Lung (tissue), 12 donors: ENCODE measurements around the gene SHH. TPM values are rescaled to one million over a fixed set of nuclear protein-coding genes. Genes with fewer than 3 reads are reported as not detected.

Source experiments
- ATAC-seq: fragments of 200-7000 bp; cut with Tn5 transposase; one replicate; pipeline ENCODE4 v1.9.1; 2020; ENCODE audit warnings: moderate number of reproducible peaks; ENCODE audit not compliant: insufficient read depth, low FRiP score
- DNase-seq, 3 donors: peaks; one replicate each; pipeline ENCODE4 v3.0.0-alpha.2; 2013 to 2017
- H3K27ac ChIP-seq, 2 donors: one replicate each; pipeline ENCODE4 v1.5.1; 2013; ENCODE audit warnings: mild to moderate bottlenecking in 2 of 2, moderate library complexity in 2 of 2, control low read depth in 1 of 2, inconsistent platforms in 1 of 2, low read depth in 1 of 2, low read length in 1 of 2
- H3K27me3 ChIP-seq, 3 donors: one replicate each; pipeline ENCODE4 v1.5.1; 2013; ENCODE audit warnings: low read length in 2 of 3; ENCODE audit not compliant: control insufficient read depth in 3 of 3, insufficient read depth in 3 of 3
- H3K36me3 ChIP-seq, 4 donors: one replicate each; pipeline ENCODE4 v1.5.1; 2013; ENCODE audit warnings: low read length in 4 of 4, mild to moderate bottlenecking in 1 of 4, moderate library complexity in 1 of 4; ENCODE audit not compliant: control insufficient read depth in 4 of 4, insufficient read depth in 4 of 4
- H3K4me1 ChIP-seq, 5 donors: one replicate each; pipeline ENCODE4 v1.5.1; 2013; ENCODE audit warnings: low read length in 5 of 5, mild to moderate bottlenecking in 2 of 5, moderate library complexity in 1 of 5; ENCODE audit not compliant: control insufficient read depth in 5 of 5, insufficient read depth in 5 of 5
- H3K4me3 ChIP-seq: one replicate; pipeline ENCODE4 v1.5.1; 2013; ENCODE audit warnings: mild to moderate bottlenecking, control low read depth, moderate library complexity
- H3K9ac ChIP-seq, 2 donors: one replicate each; pipeline ENCODE4 v1.5.1; 2013; ENCODE audit warnings: low read length in 2 of 2, control low read depth in 1 of 2; ENCODE audit not compliant: insufficient read depth in 1 of 2
- H3K9me3 ChIP-seq, 4 donors: one replicate each; pipeline ENCODE4 v1.5.1; 2013; ENCODE audit warnings: low read length in 3 of 4, mild to moderate bottlenecking in 1 of 4, moderate library complexity in 1 of 4; ENCODE audit not compliant: control insufficient read depth in 4 of 4, insufficient read depth in 3 of 4
- CTCF ChIP-seq: IDR thresholded peaks from 2 replicates; pipeline ENCODE4 v1.5.1; 2012; ENCODE audit warnings: mild to moderate bottlenecking; ENCODE audit errors: control extremely low read depth, extremely low read depth
- WGBS, 2 donors: extraction: QIAGEN DNeasy Blood & Tissue Kit; methylation state at CpG; one replicate each; pipeline ENCODE4 v1.1.7; 2013; 5-methylcytosine and 5-hydroxymethylcytosine counted together
- polyA plus RNA-seq, 2 donors: library from polyadenylated mRNA; stranded (reverse); fragments of 200-250 nt; gene quantifications; one replicate each; pipeline ENCODE4 v1.2.1, GENCODE V29; 2013
- total RNA-seq, 2 donors: library from RNA; depleted of rRNA in 1 of 2; stranded (reverse); fragments of >200 nt in 1 of 2; gene quantifications; one replicate each; pipeline ENCODE4 v1.2.1, GENCODE V29; 2014 to 2021
- donor health status: control.
- donor health status: control.
- donor health status: Bipolar disorder and iron deficiency.
- donor health status: healthy.
- donor health status: DM: yes; HTN: yes; CAD: no.

SHH gene
- total and polyA plus RNA-seq, 4 donors, result 1.5 to 9.3 (median 4.4) TPM

GRCh38 chr7:155762036-155762435 is 50.2 kb downstream of the SHH start:
- H3K9me3 ChIP-seq, result no peaks in the 10 kb centered on the region
- DNase-seq, result no peak
- no peaks in the 10 kb centered on the region for H3K27me3 ChIP-seq
- peak overlapping the region in 1 of 2 donors; percentile 37 for H3K27ac ChIP-seq
- no peak overlapping the region for H3K4me3 ChIP-seq
- TF ChIP-seq CTCF, result no peak
- H3K36me3 ChIP-seq, result peaks cover 12 to 22% (median 19%) of the 10 kb centered on the region in 4 donors
- no peak overlapping the region for H3K9ac ChIP-seq
- ATAC-seq, result no peak
- H3K4me1 ChIP-seq, result peaks cover 2 to 27% (median 12%) of the 10 kb centered on the region in 5 donors
- WGBS, 2 donors, result 90 to 91% methylated on average over 4 of the region's 4 CpGs

GRCh38 chr7:155761162-155761561 is 51.1 kb downstream of the SHH start:
- peaks cover 0 to 27% (median 12%) of the 10 kb centered on the region in 5 donors for H3K4me1 ChIP-seq
- ATAC-seq (no peak), DNase-seq (no peak)
- no peak for TF ChIP-seq CTCF
- no peak overlapping the region for H3K27ac ChIP-seq
- H3K9me3 ChIP-seq, result no peaks in the 10 kb centered on the region
- no peaks in the 10 kb centered on the region for H3K27me3 ChIP-seq
- H3K9ac ChIP-seq, result no peak overlapping the region
- no peak overlapping the region for H3K4me3 ChIP-seq
- peaks cover 8 to 20% (median 17%) of the 10 kb centered on the region in 4 donors for H3K36me3 ChIP-seq
- 73 to 86% methylated on average over 5 of the region's 5 CpGs for WGBS, 2 donors

GRCh38 chr7:155759740-155760430 is 52.4 kb downstream of the SHH start:
- no peak overlapping the region for H3K4me3 ChIP-seq
- H3K9ac ChIP-seq, result no peak overlapping the region
- peaks cover 0 to 12% (median 9%) of the 10 kb centered on the region in 4 donors for H3K36me3 ChIP-seq
- no peaks in the 10 kb centered on the region for H3K27me3 ChIP-seq
- no peak overlapping the region for H3K27ac ChIP-seq
- no peaks in the 10 kb centered on the region for H3K9me3 ChIP-seq
- 83 to 85% methylated on average over 9 of the region's 9 CpGs for WGBS, 2 donors
- DNase-seq (no peak), ATAC-seq (no peak)
- TF ChIP-seq CTCF, result no peak
- peaks cover 0 to 27% (median 12%) of the 10 kb centered on the region in 5 donors for H3K4me1 ChIP-seq
